NCI-H2171 (cell line): ENCODE data around the gene PAPPA2.

Experiments used
- DNase-seq: peaks from one replicate; lab custom pipeline; 2025; lab: John Stamatoyannopoulos, UW

PAPPA2 gene

DNA sequence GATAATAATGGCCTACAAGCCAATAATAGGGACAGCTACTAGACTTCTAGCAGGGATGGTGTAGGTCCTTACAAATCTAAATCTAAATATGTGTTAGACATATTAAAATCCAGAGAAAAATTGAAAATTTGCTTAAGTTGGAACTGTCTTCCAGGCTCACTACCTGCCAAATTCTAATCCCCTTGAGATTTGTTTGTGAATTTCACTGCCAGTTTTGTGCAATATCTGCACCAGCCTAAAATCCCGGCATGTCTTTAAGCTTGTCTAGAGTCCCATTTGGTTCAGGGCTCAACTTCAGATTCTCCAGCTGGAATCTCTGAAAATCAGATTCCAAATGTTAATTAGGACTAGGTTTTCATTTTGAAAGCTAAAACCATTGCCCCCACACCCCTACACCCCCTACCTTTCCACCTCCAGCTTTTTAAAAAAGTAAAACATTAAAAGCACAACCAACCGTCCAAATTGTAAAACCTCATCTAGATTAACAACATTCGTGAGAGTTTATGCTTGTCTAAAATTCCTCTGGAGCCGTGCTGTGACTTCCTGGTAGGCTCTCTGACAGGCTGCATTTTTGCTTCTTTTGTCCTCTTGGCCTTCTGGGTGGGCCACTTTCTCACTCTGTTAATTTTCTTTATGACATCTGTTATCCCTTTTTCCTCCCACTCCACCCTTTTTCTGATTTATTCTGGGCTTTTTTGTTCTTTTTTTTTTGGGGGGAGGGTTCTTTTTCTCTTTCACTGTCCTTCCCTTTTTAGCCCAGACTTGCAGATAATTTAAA lies 348.7 kb downstream of the PAPPA2 start:
- DNase-seq = no peak

DNA sequence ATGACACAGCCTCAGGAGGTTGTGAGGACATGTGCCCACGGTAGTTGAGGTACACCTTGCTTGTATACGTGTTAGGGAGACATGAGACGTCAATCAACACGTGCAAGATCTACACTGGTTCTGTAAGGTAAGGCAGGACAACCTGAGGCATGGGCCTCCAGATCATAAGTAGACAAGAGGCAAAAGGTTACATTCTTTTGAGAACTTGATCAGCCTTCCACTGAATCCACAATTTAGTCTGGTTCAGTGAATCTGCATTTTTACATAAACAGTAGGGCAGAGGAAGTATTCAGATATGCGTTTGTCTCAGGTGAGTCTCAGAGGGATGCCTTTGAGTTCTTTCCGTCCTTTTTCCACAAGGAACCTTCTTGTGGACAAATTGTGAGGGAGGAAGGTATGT lies 352.6 kb downstream of the PAPPA2 start:
- no peak for DNase-seq

DNA sequence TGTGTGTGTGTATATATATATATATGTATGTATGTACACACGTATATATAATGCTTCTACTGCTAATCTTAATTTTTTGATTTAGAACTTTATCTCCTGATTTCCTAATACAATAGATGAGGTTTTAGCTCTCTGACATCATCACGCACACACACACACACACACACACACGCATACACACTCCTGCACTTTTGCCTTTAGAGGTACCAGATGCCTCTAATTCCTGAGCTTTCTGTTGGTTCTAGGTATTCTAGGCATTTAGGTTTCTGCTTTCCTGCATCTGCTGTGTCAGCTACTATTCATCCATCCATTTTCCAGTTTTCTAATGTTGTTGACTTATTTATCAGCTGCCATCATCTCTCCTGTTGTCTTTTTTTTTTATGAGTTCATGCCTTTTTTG lies 353.3 kb downstream of the PAPPA2 start:
- DNase-seq = no peak

DNA sequence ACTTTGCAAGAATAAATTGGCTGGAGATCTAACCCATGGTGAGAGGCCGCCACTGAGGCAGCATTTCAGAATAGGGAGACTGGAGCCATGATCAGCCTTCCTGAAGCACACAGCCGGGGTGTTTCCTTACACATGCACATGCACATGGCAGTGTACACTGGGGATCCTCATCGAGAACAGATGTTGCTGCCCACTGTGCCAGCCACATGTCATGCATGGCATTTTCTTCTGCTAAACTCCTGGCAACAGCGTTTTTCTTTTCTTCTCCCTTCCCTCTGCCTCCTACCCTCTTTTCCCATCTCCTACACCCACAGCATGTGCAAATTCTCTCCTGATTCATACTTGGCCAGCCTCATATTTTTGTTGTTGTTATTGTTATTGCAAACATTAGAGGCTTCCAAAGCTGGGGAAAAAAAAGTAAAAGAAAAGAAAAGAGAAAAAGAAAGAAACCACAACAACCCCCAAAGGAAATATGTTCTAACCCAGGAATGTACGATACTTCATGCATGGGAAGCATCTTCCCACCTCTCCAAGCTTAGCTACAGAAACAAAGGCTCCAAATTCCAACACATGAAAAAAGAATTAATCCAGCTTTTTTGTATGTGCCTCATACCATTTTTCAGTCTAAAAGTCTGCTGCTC lies 357.5 kb downstream of the PAPPA2 start:
- no peak for DNase-seq

DNA sequence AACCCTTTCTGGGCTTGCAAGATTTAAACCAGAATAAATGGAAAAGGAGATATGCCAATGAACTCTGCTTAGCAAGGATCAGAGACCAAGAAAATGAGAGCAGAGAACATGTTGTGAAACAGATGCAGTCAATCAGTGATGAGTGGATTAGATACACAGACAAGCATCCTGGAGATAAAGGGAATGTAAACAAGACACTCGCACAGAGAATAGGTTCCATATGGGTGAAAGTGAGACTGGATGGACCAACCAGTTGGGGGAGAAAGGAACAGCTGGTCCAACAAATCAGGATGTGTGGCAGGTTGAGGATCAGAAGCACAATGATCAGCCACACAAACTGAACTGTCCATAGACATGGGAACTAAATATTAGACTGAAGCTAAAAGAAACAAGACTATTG lies 363.3 kb downstream of the PAPPA2 start:
- DNase-seq = no peak

DNA sequence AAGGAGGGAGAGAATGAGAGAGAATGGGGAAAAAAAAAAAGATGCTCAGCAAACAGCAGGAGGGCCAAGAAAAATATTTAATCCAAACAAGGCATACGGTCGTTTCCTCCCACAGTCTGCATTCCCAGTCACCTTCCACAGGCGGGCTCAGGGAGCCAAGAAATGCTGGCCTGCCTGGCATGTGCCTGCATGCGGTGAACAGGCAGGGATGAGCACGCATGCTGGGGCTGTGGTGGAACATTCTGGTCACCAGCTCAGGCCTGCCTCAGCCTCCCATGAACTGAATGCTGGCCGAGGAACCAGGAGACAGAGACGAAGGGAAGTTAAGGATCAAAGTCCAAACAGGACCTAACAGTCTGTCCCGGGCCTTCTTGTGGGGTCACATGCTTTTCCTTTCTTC lies 366.3 kb downstream of the PAPPA2 start:
- no peak for DNase-seq

DNA sequence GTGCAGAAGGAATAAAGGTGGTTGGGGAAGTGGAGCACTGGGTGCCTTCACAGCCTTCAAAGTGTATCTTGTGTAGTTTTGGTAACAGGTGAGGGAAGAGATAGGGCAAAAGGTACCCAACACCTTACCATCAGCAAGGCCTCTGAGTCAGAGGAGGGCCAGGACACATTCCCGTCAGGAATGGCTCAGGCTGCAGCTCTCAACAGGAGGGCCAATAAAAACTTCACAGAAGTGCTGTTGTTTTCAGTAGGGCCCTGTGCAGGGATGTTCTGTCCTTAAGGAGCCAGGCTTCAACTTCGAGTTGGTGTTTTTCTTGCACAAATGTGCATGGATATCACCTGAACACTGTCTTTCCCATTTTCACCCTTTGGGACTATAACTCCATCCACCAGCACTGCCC lies 368.2 kb downstream of the PAPPA2 start:
- DNase-seq = no peak

DNA sequence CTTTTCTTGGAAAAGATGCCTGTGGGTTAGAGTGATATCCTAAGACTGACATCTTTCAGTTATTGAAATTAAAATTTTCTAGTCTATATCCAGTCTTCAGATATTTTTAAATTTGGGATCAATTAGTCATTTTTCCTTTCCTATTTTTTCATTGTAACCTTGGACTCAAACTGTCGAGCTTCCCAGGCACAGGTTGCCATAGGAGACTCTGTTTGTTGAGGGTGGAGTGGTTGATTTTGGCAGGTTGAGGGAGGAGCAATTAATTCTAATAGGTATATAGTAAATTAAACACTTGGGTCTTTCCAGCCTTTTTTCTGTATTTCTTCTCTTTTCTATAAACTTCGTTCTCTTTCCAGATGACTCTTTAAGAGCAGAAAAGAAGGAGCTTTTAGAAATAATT lies 374.7 kb downstream of the PAPPA2 start:
- no peak for DNase-seq

DNA sequence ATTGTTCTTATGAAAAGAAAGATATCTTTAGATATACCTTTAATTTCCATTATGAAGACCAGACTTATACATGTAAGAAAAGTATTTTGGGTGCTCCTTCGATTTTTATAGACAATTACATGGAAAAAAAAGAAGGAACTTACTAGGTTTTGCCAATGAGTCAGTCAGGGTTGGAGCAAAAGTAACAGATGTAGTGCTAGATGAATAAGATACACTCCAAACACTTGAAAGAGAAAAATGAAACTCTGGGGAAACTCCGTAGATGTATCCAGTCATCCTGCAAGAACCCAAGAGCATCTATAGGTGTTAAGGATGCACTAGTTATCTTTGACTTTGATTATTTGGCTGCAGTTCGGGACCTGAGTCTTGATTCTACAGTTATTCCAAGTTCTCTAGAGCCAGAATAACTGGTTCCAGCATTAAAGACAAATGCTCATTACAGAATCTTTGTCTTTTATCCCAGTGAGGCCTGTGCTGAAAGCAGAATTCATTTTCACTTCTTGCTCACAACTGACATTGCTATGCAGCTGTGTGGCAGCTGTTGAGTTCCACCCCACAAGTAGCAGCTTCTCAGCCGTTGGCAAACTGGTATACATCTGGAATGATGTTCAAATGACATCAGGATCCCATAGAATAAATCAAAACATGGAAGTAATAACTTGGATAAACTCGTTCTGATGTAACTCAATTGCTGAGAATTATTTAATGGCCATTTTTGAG lies 375.5 kb downstream of the PAPPA2 start:
- DNase-seq = no peak

DNA sequence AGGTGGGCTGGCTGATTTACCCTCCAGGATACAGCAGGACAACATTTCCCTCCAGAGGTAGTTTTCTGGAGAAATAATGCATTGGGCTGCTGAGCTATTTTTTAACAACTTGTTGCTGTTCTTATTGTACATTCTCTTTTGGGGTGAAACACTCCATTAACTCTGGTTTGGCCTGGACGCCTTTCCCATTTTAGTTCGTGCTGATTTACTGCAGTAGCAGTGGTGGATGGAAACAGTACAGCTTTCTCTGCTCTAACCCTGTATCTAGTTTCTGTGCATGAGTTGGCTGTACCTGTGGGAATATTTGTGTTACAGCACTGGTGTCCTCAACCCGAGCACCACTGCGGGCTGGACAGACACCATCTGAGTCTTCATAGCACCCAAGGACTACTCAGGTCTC lies 376.2 kb downstream of the PAPPA2 start:
- DNase-seq = no peak

DNA sequence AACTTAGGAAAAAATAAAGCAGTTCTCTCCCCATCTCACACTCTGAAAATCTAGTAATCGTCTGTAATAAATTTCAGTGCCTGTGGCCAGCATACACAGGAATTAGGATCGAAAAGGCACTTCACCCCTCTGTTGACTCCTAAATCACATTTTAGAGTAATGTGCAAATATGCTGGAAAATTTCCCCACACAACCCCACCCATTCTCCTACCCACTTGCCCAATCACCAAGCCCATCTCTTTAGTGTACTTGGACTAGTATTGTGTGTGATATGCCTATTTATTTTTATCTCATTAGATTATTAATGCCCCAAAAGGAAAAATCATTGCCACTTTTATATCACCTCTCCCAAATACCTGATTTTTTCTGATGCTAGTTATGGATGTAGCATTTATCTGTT lies 378.3 kb downstream of the PAPPA2 start:
- no peak for DNase-seq

DNA sequence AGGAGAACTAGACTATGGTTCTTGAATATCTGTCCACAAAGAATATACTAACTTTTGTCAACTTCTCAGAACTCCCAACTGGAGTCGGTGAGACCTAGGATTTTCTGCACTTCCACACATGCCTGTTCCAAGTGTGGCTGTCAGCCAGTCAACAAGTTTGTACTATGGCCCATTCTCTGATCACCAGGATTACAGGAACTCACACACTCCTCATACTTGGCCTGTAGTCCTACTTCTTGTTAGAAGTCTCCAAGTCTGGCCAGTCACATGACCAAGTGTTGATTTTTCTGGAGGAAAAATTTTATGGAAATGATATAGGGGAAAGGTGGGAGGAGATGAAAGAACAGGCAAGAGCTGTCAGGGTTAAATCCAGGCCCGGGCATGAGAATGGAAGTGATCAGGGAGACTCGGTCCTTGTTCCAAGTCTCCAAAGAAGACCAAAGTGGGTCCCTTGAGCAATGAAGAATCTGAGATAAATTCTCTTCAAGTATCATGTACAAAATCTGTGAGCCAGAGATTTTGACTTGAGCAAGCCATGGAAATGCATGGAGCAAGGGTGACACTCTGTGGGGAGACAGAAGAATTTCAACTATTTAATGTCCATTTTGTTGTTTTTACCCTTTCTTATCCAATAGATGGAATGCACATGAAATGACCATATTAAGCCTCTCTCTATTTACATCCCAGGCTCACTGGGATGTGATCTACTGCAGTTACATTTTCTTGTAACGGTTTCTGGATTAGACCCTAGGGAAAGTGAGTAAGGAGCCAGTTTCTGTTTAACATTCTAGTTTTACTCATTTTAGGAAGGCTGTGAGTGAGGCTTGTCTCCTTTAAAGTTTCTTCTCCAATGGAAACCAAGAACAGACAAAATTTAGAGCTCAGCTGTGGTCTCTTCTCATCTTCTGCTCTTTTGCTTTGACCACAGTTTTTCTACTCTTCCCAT lies 380.6 kb downstream of the PAPPA2 start:
- DNase-seq = no peak

DNA sequence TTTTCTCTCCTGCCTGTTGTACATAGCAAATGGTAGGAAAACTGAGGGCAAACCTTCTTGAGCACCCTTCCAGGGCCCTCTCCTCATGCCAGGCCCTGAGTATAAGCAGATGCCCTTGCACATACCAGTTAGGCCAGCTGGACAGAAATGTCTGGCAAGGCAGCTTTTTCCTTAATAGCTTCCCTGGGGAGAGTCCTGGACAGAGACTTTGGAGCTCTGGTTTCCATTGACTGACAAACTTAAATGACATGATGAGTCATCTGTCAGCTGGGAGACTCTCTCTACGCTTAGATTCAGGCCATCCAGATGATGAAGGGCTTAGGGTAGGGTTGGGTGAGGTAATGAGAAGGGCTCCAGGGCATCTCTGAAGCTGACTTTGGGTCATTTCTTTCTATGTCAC lies 384.1 kb downstream of the PAPPA2 start:
- no peak for DNase-seq

DNA sequence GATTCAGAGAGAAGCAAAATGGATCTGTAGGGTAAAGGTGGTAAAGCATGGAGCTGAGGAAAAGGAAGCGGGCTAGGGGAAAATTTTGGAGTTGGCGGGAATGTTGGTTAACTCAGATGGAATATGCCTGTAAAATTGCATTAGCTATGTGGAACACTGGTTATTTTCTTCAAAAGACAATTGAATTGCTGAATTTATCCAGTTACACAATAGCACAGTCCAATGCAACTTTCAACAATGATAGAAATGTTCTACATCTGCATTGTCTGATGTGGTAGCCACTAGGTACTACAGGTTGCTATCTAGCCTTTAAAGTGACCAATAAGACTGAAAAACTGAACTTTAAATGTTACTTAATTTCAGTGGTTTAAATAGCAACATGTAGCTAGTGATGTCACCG lies 386.3 kb downstream of the PAPPA2 start:
- no peak for DNase-seq

DNA sequence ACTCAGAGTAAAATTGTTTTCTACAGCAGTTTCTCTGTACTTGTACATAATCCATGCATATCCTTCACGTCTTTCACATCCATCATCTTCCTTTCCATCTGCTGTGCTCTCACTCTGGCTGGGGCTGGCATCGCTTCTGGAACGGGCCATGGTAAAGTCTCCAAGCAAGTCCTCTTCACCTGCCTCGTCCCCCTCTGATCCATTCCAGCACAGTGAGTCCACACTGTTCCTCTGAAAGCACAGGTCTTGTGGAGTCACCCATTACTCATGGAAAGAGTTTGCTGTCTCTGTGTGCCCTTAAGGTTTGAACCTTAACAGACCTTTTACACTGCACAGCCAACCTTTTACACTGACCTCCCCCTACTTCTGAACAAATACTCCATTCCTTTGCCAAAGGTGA lies 387.9 kb downstream of the PAPPA2 start:
- no peak for DNase-seq

DNA sequence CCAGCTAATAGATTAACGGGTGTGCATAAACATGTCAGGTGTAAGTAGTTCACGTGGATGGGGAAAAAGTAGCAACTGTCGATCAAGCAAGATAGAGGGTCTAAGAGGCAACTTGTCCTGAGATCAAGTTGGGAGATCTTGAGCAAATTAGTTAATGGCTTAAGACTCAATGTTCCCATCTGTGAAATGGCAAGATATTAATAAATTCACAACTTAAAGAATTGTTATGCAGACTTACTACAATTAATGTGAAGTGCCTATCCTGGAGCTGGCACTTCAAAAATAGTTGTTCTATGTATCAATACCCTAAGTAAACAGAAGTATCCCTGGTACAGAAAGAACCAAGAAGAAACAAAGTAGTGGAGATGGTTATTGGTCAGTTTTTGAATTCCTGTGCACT lies 389.1 kb downstream of the PAPPA2 start:
- DNase-seq = no peak

DNA sequence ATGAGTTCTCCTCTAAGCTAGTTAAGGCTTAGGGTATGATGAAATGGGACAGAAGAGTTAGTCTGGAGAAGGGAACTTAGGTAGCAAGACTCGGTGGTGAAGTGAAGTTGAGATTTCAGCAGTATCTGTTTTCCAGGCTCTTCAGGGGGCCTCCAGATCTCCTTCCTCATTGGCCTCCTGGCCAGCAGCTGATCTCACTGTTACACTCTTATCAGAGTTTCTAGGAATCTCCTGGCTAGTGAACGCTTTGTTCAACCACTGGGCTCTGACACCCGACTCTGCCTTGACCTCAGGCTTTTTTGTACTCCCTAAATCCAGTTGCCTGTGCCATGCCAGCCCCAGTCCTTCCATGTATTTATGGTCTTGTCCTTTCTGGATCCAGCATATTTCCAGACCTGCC lies 390.5 kb downstream of the PAPPA2 start:
- DNase-seq = no peak

DNA sequence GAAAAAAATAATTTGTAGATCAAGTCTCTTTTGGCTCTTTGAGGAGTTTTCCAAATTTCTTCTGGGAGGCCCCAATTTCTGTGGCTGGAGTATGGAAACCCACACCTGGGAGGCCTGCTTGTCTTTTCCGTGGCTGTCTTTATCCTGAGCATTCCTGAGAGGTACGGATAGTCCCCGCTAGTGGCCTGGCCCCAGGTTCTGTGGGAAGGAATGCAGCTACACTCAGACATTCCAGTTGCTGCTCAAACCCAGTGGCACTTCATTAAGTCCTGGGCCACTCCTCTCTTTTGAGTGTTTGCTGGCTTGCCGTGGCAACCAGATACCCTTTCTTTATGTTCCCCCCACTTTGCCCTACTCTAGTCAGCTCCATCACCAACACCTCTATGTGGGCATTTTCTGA lies 391.1 kb downstream of the PAPPA2 start:
- no peak for DNase-seq

DNA sequence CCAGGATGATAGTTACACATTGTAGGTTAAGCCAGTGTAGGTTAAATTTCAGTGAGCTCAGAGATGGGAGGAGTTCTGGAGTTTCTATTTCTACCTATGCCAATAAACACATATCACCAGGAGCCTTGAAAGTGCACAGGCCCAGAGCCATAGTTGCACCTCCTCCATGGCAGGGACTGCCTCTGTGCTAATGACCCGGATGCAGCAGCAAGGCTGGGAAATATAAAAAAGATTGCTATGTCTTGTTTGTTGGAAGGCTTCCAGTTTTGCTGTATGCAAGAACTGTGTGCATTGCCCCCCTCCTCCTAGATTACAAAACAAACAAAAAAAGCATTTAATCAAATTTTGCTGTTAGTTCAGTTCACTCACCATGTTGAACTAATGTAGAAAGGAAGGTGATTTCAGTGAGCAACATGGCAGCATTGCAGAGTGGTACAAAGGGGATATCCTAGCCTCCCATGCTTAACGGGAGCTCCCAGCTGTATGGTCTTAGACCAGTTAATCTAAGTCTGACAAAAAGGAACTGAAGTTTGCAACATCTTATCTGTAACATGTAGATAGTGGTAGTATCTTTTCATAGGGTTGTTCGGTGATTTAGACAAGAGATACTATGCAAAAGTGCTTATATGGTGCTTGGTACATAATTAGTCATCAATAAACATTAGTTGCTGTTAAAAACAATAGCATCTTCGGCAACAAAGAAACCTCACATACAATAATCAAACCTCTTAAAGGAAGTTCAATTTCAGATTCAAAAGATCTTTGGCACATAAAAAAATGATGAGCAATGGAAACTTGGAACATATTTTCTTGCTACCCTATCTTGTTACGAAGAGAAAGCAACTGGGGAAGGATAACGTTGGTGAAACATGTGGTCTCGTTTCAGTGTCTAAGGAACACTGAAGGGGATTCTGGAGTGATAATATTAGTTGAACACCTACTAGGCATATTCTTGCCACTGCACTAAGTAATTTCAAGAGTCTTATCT lies 392.1 kb downstream of the PAPPA2 start:
- DNase-seq = no peak

DNA sequence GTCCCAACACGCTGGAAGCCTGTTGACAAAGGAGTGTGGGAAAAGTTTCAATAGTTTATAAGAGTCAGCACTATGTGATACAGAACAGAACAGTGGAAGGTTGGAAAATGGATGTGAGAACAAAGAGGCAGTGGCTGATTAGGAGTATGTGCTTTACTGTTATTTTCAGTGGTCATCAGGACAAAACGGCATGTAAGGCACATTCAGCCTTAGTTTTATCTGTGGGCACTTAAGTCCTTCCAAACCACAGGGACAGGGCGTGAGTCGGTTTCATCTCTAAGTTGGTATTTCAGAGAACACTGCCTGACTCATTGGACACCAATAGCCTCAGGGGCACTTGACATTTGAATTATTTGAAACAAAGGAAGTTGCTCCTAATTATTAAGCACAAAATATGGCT lies 394.7 kb downstream of the PAPPA2 start:
- no peak for DNase-seq

DNA sequence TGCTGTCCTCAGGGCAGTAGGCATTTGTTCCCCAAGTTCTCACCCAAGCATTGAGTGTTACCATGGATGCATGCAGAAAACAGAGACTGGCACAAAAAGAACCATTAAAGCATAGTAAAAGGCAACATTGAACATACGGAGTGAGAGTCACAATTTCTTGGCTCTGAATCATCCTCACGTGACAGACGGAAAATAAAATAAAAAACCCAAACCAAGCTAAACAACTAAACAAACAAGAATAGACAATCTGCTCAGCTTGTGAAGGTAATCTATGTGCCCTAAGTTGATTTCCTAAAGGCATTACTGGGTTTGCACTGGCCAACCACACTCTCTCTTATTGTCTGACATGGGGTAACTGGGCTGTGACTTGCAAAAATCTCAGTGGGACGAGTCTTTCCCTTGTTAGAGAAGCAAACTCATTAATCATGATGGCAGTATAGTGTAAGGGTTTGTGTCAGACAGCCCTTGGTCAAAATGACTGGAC lies 395.5 kb downstream of the PAPPA2 start:
- DNase-seq = no peak
